HL-60 (cell line): Measurements from ENCODE around the gene KCNQ1.

ENCODE experiments used
- CTCF ChIP-seq: IDR thresholded peaks from one replicate; pipeline ENCODE4 v1.5.1; 2011; ENCODE audit warnings: low read length, control low read depth, inconsistent platforms; ENCODE audit not compliant: insufficient read depth
- GABPA ChIP-seq: IDR thresholded peaks from 2 replicates; pipeline ENCODE4 v1.6.1; 2012; ENCODE audit warnings: low read depth
- REST ChIP-seq: IDR thresholded peaks from 2 replicates; pipeline ENCODE4 v1.6.1; 2012; ENCODE audit warnings: low read depth; ENCODE audit not compliant: insufficient replicate concordance

GRCh38 chr11:2467695-2468055, 22.9 kb downstream of the KCNQ1 start:
- TF ChIP-seq CTCF (no peak), REST (no peak), GABPA (no peak)
